ENCODE data around the gene LRIG3. TPM values are rescaled to one million over a fixed set of nuclear protein-coding genes. Genes with fewer than 3 reads are reported as not detected.

The LRIG3 gene
- total and polyA plus RNA-seq, 2 of the 4 experiments (the other 2 are of a cell fraction): 26.4 to 71.2 TPM

DNA sequence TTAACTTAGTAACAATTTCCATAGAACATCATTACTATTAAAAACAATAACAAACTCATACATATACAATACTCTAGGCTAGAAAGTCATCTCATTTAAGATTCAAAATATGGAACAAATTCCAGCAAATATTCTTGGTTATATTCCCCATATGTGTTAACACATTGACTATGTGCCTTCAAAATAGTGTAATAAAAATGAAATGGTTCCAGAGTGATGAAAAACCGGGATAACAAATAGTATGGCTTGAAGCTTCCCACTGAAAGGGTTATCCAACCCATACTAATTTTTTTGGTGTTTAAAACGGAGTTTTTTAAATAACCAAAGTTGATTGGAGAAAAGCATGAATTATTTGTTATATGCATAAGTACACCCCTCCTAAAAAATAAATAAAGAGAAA lies 5.3 kb downstream of the LRIG3 start:
- no peak overlapping the region for H4K91ac ChIP-seq (ENCODE audit: insufficient read depth, low read depth, low read length)
- no peak overlapping the region for H2BK15ac ChIP-seq (ENCODE audit: low read depth, low read length)
- no peak overlapping the region for H3K27ac ChIP-seq (ENCODE audit: insufficient read depth, low read length)
- BruUV-seq (replicated peaks): no TSS peak
- H3K4me2 ChIP-seq (ENCODE audit: low read depth, low read length): peak overlapping the region; percentile 84
- no peak overlapping the region for H3K14ac ChIP-seq (replicated peaks; ENCODE audit: low read depth, low read length)
- in situ Hi-C loops (cut with MboI; ENCODE audit: low sequenced_read_pairs): loop anchor here (10.0 kb wide), 1 partner anchor 170 kb away; no protein-coding TSS in a partner anchor
- peaks cover 16 to 37% of the 10 kb centered on the region in 2 experiments for H3K79me1 ChIP-seq (ENCODE audit: low read depth in 1 of 2, low read length in 2 of 2)
- no peak for ATAC-seq (ENCODE audit: low read depth)
- no peak for DNase-seq
- peaks cover 2% of the 10 kb centered on the region; the same call in 1 of the 2 replicates for H3K9me1 ChIP-seq (ENCODE audit: insufficient read depth, low read length)
- H3K9ac ChIP-seq (ENCODE audit: low read depth, low read length): no peak overlapping the region
- TF ChIP-seq MAZ (IDR thresholded peaks at IDR 0.05; ENCODE audit: borderline replicate concordance, low read depth, low read length) (no peak), MXI1 (IDR thresholded peaks at IDR 0.05; ENCODE audit: borderline replicate concordance, low read depth, low read length) (no peak), RFX5 (IDR thresholded peaks at IDR 0.05; ENCODE audit: low read depth, low read length) (no peak)
- TF ChIP-seq, protein P1, sequence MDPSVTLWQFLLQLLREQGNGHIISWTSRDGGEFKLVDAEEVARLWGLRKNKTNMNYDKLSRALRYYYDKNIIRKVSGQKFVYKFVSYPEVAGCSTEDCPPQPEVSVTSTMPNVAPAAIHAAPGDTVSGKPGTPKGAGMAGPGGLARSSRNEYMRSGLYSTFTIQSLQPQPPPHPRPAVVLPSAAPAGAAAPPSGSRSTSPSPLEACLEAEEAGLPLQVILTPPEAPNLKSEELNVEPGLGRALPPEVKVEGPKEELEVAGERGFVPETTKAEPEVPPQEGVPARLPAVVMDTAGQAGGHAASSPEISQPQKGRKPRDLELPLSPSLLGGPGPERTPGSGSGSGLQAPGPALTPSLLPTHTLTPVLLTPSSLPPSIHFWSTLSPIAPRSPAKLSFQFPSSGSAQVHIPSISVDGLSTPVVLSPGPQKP (IDR thresholded peaks at IDR 0.05; ENCODE audit: borderline replicate concordance, low read depth, low read length): no peak
- no peak overlapping the region for H2AK5ac ChIP-seq (ENCODE audit: low read depth, low read length)
- peaks cover 2% of the 10 kb centered on the region for H3K4me1 ChIP-seq (ENCODE audit: control insufficient read depth, insufficient read depth, low read length)
- no peak overlapping the region for H4K5ac ChIP-seq (ENCODE audit: low read depth, low read length)
- ChIA-PET POLR2A (ENCODE audit: unreplicated experiment) (no interaction called here), CTCF (interaction anchor here (2.0 kb wide), 1 partner anchor 375 kb away, joined by 4 read pairs; no protein-coding TSS in a partner anchor)
- WGBS, 2 experiments (ENCODE audit: extremely low coverage in 2 of 2, insufficient read length in 1 of 2): no CpG with 5 or more reads among the region's 2 CpGs
- no peak overlapping the region for H3K4me3 ChIP-seq (ENCODE audit: insufficient read depth, low read depth, low read length)
- no peak overlapping the region for H2BK5ac ChIP-seq (ENCODE audit: low read depth, low read length, poor library complexity, severe bottlenecking)
- no peak overlapping the region for H3K18ac ChIP-seq (ENCODE audit: low read depth, low read length)
- no peak overlapping the region for H3K56ac ChIP-seq (ENCODE audit: extremely low read depth, insufficient read depth, low read length)
- no peaks in the 10 kb centered on the region for H3K27me3 ChIP-seq (ENCODE audit: control insufficient read depth, insufficient read depth, low read length)
- H3K4ac ChIP-seq (ENCODE audit: low read depth, low read length): no peak overlapping the region
- no peak overlapping the region for H2BK120ac ChIP-seq (ENCODE audit: low read depth, low read length)
- H2AFZ ChIP-seq (replicated peaks; ENCODE audit: low read length, poor library complexity): no peak overlapping the region
- H2AK9ac ChIP-seq (replicated peaks; ENCODE audit: low read depth, low read length, poor library complexity): no peak overlapping the region
- H4K20me1 ChIP-seq (ENCODE audit: insufficient read depth, low read length): no peaks in the 10 kb centered on the region; the same call in 1 of the 2 replicates
- no peak overlapping the region for H3K23ac ChIP-seq (ENCODE audit: low read depth, low read length)
- no peak overlapping the region for H4K8ac ChIP-seq (ENCODE audit: low read depth in 2 of 2, low read length in 2 of 2)
- H3K9me3 ChIP-seq (ENCODE audit: control insufficient read depth, insufficient read depth, low read length): no peaks in the 10 kb centered on the region
- H2BK20ac ChIP-seq (ENCODE audit: low read depth, low read length): no peak overlapping the region
- peaks cover 14% of the 10 kb centered on the region for H3K36me3 ChIP-seq (ENCODE audit: control insufficient read depth, insufficient read depth, low read length)
- dilution Hi-C loops (cut with HindIII; ENCODE audit: low sequenced_read_pairs, unreplicated experiment): no loop called here
- intact Hi-C loops (cut with micrococcal nuclease): loop anchor here (5.0 kb wide), 4 partner anchors 38 to 928 kb away; no protein-coding TSS in a partner anchor
